NCI-H2107 treated with DMSO at 0.1 percent for 48 hours (cell line): Measurements from ENCODE around the gene WNT7B.
A peak's percentile ranks its signal among the peaks of the same experiment; 100 is the strongest.

ENCODE experiments used
- DNase-seq: peaks from one replicate; lab custom pipeline; 2025; ENCODE audit not compliant: unreplicated experiment; lab: John Stamatoyannopoulos, UW

The WNT7B gene

GRCh38 chr22:45914309-45914708 is 62.7 kb downstream of the WNT7B start:
- DNase-seq: no peak

GRCh38 chr22:45912910-45913309 is 64.1 kb downstream of the WNT7B start:
- DNase-seq: no peak

- DNase-seq: peak; percentile 15
Measured at GRCh38 chr22:45911601-45912271, 65.2 kb downstream of the WNT7B start.

GRCh38 chr22:45910928-45911467 is 66.0 kb downstream of the WNT7B start:
- no peak for DNase-seq

GRCh38 chr22:45908961-45909360 is 68.0 kb downstream of the WNT7B start:
- no peak for DNase-seq

GRCh38 chr22:45907996-45908395 is 69.0 kb downstream of the WNT7B start:
- no peak for DNase-seq

GRCh38 chr22:45907378-45907777 is 69.6 kb downstream of the WNT7B start:
- no peak for DNase-seq

GRCh38 chr22:45906946-45907345 is 70.0 kb downstream of the WNT7B start:
- DNase-seq: no peak

- DNase-seq: no peak
Measured at GRCh38 chr22:45905924-45906865, 70.8 kb downstream of the WNT7B start.

GRCh38 chr22:45905326-45905923 is 71.5 kb downstream of the WNT7B start:
- no peak for DNase-seq

- DNase-seq: no peak
Measured at GRCh38 chr22:45904236-45904635, 72.7 kb downstream of the WNT7B start.

GRCh38 chr22:45903355-45904135 is 73.4 kb downstream of the WNT7B start:
- no peak for DNase-seq

GRCh38 chr22:45897736-45898135 is 79.2 kb downstream of the WNT7B start:
- no peak for DNase-seq

GRCh38 chr22:45896964-45897538 is 79.9 kb downstream of the WNT7B start:
- no peak for DNase-seq

- DNase-seq: no peak
Measured at GRCh38 chr22:45896153-45896951, 80.6 kb downstream of the WNT7B start.

GRCh38 chr22:45895436-45896152 is 81.4 kb downstream of the WNT7B start:
- DNase-seq: no peak

GRCh38 chr22:45893516-45893915 is 83.4 kb downstream of the WNT7B start:
- DNase-seq: no peak

- DNase-seq: no peak
Measured at GRCh38 chr22:45892681-45893461, 84.1 kb downstream of the WNT7B start.
